K562 (cell line): Measurements from ENCODE around the gene RASSF3. TPM values are rescaled to one million over a fixed set of nuclear protein-coding genes. Genes with fewer than 3 reads are reported as not detected.

Experiments
- ATAC-seq: fragments of 200-7000 bp; cut with Tn5 transposase; 3 replicates; pipeline ENCODE4 v1.9.1; 2020; ENCODE audit warnings: moderate library complexity
- BruUV-seq: library from RNA; stranded (reverse); fragments of 400-500 nt; replicated peaks from 2 replicates; lab custom pipeline; 2021; lab: Mats Ljungman, UMichigan
- CTCF ChIA-PET: fragments of 300-600 bp; formaldehyde crosslinking; extraction: SDS; loops from one replicate; lab custom pipeline; 2021; ENCODE audit warnings: low intra/inter-chr PET ratio; lab: Yijun Ruan, JAX
- POLR2A ChIA-PET: fragments of 300-600, 350-650 bp; sonication (Branson Sonifier 250); formaldehyde crosslinking; extraction: SDS; loops from one replicate; lab custom pipeline; 2021; ENCODE audit warnings: antibody characterized with exemption, inconsistent platforms; lab: Yijun Ruan, JAX
- DNase-seq, 4 experiments: peaks; one replicate each; pipeline versions ENCODE4 v3.0.0 to v3.0.0-alpha.2; 2011 to 2018; ENCODE audit warnings: low spot score in 3 of 4, mixed read lengths in 3 of 4; ENCODE audit errors: extremely low read depth in 1 of 4
- FAIRE-seq: peaks from 2 replicates; lab custom pipeline; 2011; peaks lifted over from hg19 to GRCh38; lab: Jason Lieb, UNC
- H2AFZ ChIP-seq: 2 replicates; pipeline ENCODE4 v1.6.0; 2011; ENCODE audit warnings: low read depth, low read length, control low read depth, inconsistent platforms
- H3K27ac ChIP-seq: fragments of 200-600 bp; 3 replicates; pipeline ENCODE4 v1.8.0; 2011; ENCODE audit warnings: low read depth, mild to moderate bottlenecking, control low read depth, inconsistent platforms, low read length, moderate library complexity, mixed read lengths; ENCODE audit errors: extremely low read depth
- H3K27me3 ChIP-seq, 2 experiments: fragments of 300-600 bp in 1 of 2; 2 replicates in 1 of 2; 3 replicates in 1 of 2; pipeline versions ENCODE4 v1.6.0 to v1.8.0; 2011; ENCODE audit warnings: inconsistent platforms in 2 of 2, low read length in 2 of 2, mild to moderate bottlenecking in 1 of 2, mixed read lengths in 1 of 2, moderate library complexity in 1 of 2; ENCODE audit not compliant: control insufficient read depth in 2 of 2, insufficient read depth in 2 of 2
- H3K36me3 ChIP-seq: fragments of 300-600 bp; 3 replicates; pipeline ENCODE4 v1.8.0; 2011; ENCODE audit warnings: mild to moderate bottlenecking, low read length, inconsistent platforms; ENCODE audit not compliant: control insufficient read depth, insufficient read depth
- H3K4me1 ChIP-seq, 2 experiments: fragments of 200-600 bp in 1 of 2; replicated peaks in 1 of 2; 2 replicates in 1 of 2; 3 replicates in 1 of 2; pipeline versions ENCODE4 v1.5.1 to v1.8.0; 2011; ENCODE audit warnings: inconsistent platforms in 2 of 2, low read length in 2 of 2, mild to moderate bottlenecking in 1 of 2, mixed read lengths in 1 of 2, moderate library complexity in 1 of 2; ENCODE audit not compliant: control insufficient read depth in 2 of 2, insufficient read depth in 2 of 2
- H3K4me2 ChIP-seq: 2 replicates; pipeline ENCODE4 v1.6.1; 2011; ENCODE audit warnings: low read length, control low read depth, inconsistent platforms, mixed read lengths; ENCODE audit not compliant: insufficient read depth
- H3K4me3 ChIP-seq: fragments of 200-600 bp; sonication (generic), shearing (Covaris generic); 2 replicates; pipeline ENCODE4 v1.5.1; 2016; ENCODE audit warnings: control low read depth, inconsistent platforms
- H3K79me2 ChIP-seq: fragments of 200-600 bp; 3 replicates; pipeline ENCODE4 v1.8.0; 2011; ENCODE audit warnings: low read length, inconsistent platforms; ENCODE audit not compliant: control insufficient read depth, insufficient read depth
- H3K9ac ChIP-seq, 2 experiments: 2 replicates each; pipeline versions ENCODE4 v1.6.0 to v1.6.1; 2011; ENCODE audit warnings: low read depth in 2 of 2, low read length in 2 of 2, control low read depth in 1 of 2, inconsistent platforms in 1 of 2, mild to moderate bottlenecking in 1 of 2, mixed read lengths in 1 of 2; ENCODE audit not compliant: insufficient read depth in 1 of 2
- H3K9me1 ChIP-seq: one replicate; pipeline ENCODE4 v1.6.0; 2011; ENCODE audit warnings: inconsistent platforms, mild to moderate bottlenecking, low read length, moderate library complexity; ENCODE audit not compliant: control insufficient read depth, insufficient read depth
- H3K9me3 ChIP-seq: replicated peaks from 2 replicates; pipeline ENCODE4 v1.5.1; 2011; ENCODE audit warnings: low read depth, low read length, inconsistent platforms; ENCODE audit not compliant: control insufficient read depth, insufficient read depth
- H4K20me1 ChIP-seq: replicated peaks from 2 replicates; pipeline ENCODE4 v1.6.1; 2011; ENCODE audit warnings: low read length, inconsistent platforms, mixed read lengths; ENCODE audit not compliant: control insufficient read depth, insufficient read depth
- CBFA2T2 ChIP-seq: fragments of 450-650 bp; conservative IDR thresholded peaks from 2 replicates; pipeline ENCODE4 v1.6.1; 2017; ENCODE audit warnings: mild to moderate bottlenecking
- CCNT2 ChIP-seq: IDR thresholded peaks from 2 replicates; pipeline ENCODE4 v1.6.1; 2011; ENCODE audit warnings: borderline replicate concordance, low read depth, mild to moderate bottlenecking, moderate library complexity, mixed read lengths, low read length; ENCODE audit not compliant: insufficient read length; ENCODE audit errors: extremely low read depth
- NFYB ChIP-seq: IDR thresholded peaks from 2 replicates; pipeline ENCODE4 v1.6.1; 2011; ENCODE audit warnings: mild to moderate bottlenecking, moderate library complexity; ENCODE audit not compliant: insufficient read length; ENCODE audit errors: extremely low read depth
- POLR2G ChIP-seq: fragments of 200-400 bp; formaldehyde crosslinking; IDR thresholded peaks from 2 replicates; pipeline ENCODE4 v1.6.1; 2017; ENCODE audit warnings: low read depth, mild to moderate bottlenecking, antibody characterized with exemption, low read length, moderate library complexity
- TAF7 ChIP-seq: fragments of 450-650 bp; IDR thresholded peaks from 2 replicates; pipeline ENCODE4 v1.6.1; 2016; ENCODE audit warnings: missing genetic modification characterization, missing compliant biosample characterization
- TRIM24 ChIP-seq, 2 experiments: fragments of 450-650 bp; IDR thresholded peaks; 2 replicates each; pipeline ENCODE4 v1.6.1; 2016
- ZBTB17 ChIP-seq: fragments of 450-650 bp; formaldehyde crosslinking; IDR thresholded peaks from 2 replicates; pipeline ENCODE4 v1.4.0; 2020; ENCODE audit warnings: mild to moderate bottlenecking
- ZNF561 ChIP-seq: fragments of 450-650 bp; formaldehyde crosslinking; conservative IDR thresholded peaks from 2 replicates; pipeline ENCODE4 v1.4.0; 2020; ENCODE audit warnings: mild to moderate bottlenecking, moderate library complexity
- WGBS: fragments of 100-300 bp; shearing (Covaris generic); methylation state at CpG from one replicate; pipeline ENCODE4 v1.1.6; 2016; ENCODE audit warnings: low coverage, mixed read lengths; ENCODE audit not compliant: insufficient coverage; ENCODE audit errors: missing lambda C conversion rate; 5-methylcytosine and 5-hydroxymethylcytosine counted together
- in situ Hi-C: fragments of 300-500 bp; cut with MboI; formaldehyde crosslinking; loops from 4 replicates; pipeline ENCODE4 v1.15.0; 2018; ENCODE audit warnings: inconsistent platforms, mixed read lengths
- intact Hi-C: fragments of 100-400 bp; cut with micrococcal nuclease; formaldehyde crosslinking; loops from 2 replicates; pipeline ENCODE4 v1.14.2; 2022
- polyA plus RNA-seq, 8 experiments: library from polyadenylated mRNA; depleted of rRNA in 4 of 8; stranded (reverse) in 5 of 8; unstranded in 3 of 8; fragments of >200 nt; fragmentation: Nextera tagmentation in 2 of 8; fragmentation: Illumina TruSeq in 1 of 8; extraction: Ambion mirVana in 2 of 8; extraction: Trizol in 1 of 8; gene quantifications; 2 replicates each; pipeline versions ENCODE4 v1.2.1 to v1.2.3, GENCODE V29; 2011 to 2014; ENCODE audit warnings: inconsistent platforms in 1 of 8, missing spikeins in 1 of 8
- total RNA-seq, 7 experiments: library from RNA; depleted of rRNA in 6 of 7; stranded (reverse); fragments of >200 nt in 6 of 7; fragmentation: Illumina TruSeq in 2 of 7; extraction: Trizol in 2 of 7; gene quantifications; 2 replicates each; pipeline versions ENCODE4 v1.2.1 to v1.2.3, GENCODE V29; 2011 to 2021; ENCODE audit warnings: low replicate concordance in 1 of 7
- TF ChIP-seq, protein P1 (sequence below), 2 experiments: fragments of 250-450 bp in 1 of 2; fragments of 450-650 bp in 1 of 2; sonication (Bioruptor Pico) in 1 of 2; IDR thresholded peaks; 2 replicates each; pipeline versions ENCODE4 v1.6.1 to v1.8.0; 2016 to 2021; ENCODE audit warnings: mild to moderate bottlenecking in 2 of 2, moderate library complexity in 2 of 2, missing compliant biosample characterization in 1 of 2, missing genetic modification characterization in 1 of 2
- TF ChIP-seq, protein P2 (sequence below): sonication (generic); formaldehyde crosslinking; IDR thresholded peaks from 2 replicates; pipeline ENCODE4 v1.8.1; 2023; ENCODE audit warnings: missing genetic modification reagents, mild to moderate bottlenecking, borderline replicate concordance
- TF ChIP-seq, protein P3 (sequence below): fragments of 250-450 bp; sonication (Bioruptor Pico); IDR thresholded peaks from 2 replicates; pipeline ENCODE4 v1.8.0; 2021; ENCODE audit warnings: mild to moderate bottlenecking, moderate library complexity

Gene RASSF3
- total and polyA plus RNA-seq, 9 of the 15 experiments (the other 6 are each of a cell fraction or from before 2014, with no cell fraction given), result 3.7 to 39.2 (median 20.2) TPM

DNA sequence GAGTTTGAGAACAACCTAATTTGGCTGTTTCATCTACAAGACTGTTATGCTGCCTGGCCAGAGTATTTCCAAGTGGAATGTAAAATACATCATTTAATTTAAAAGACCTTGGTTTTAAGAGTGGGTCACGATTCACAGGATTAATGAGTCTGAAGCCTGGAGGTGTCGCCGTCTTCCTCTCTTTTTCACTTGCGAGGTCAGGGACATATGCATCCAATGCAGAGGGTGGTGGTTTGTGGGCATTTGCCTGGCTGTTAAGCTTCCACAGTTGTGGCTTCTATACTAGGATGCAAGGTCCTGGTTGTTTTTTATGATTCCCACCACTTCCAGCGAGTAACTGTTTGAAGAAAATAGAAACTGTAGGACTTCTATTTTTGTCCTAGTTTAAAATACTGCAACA, 22.8 kb upstream of the RASSF3 start (continued):
- TF ChIP-seq TAF7 (tag) (no peak), ZBTB17 (CRISPR knock-in tag) (no peak)
- TF ChIP-seq, all 486 proteins: peak for 5

DNA sequence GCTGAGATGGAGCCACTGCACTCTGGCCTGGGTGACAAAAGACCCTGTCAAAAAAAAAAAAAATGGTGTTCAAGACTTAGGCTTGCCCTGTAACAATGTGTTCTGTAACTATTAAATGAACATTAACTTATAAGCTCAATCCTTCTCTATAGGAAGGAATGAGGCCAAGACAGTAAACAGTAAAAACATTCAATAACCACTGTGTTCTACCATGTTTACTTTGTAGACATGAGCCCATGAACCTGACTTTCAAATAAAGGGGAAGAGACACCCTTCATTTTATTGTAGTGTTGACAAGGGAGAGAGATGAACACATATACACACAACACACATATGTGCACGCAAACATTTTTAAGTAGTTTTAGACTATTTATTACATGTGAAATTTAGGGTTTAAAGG, 20.1 kb upstream of the RASSF3 start:
- H3K4me2 ChIP-seq, result no peak overlapping the region
- no peak for ATAC-seq
- intact Hi-C loops, result no loop called here
- no peaks in the 10 kb centered on the region for H3K9me3 ChIP-seq
- ChIA-PET POLR2A (interaction anchor here (0.8 kb wide), 1 partner anchor 905 kb away, joined by 5 read pairs; no protein-coding TSS in a partner anchor), CTCF (no interaction called here)
- no peak overlapping the region for H3K4me3 ChIP-seq
- H3K4me1 ChIP-seq, result no peaks in the 10 kb centered on the region
- H3K79me2 ChIP-seq, result no peaks in the 10 kb centered on the region
- H3K9ac ChIP-seq, result no peak overlapping the region
- 50% methylated on average over 1 of the region's 1 CpG for WGBS
- no TSS peak for BruUV-seq
- H2AFZ ChIP-seq, result no peak overlapping the region
- no peak for DNase-seq
- in situ Hi-C loops, result no loop called here
- H3K27ac ChIP-seq, result no peak overlapping the region
- H3K36me3 ChIP-seq, result no peaks in the 10 kb centered on the region
- no peaks in the 10 kb centered on the region for H3K27me3 ChIP-seq
- H4K20me1 ChIP-seq, result no peaks in the 10 kb centered on the region
- no peaks in the 10 kb centered on the region for H3K9me1 ChIP-seq
- no peak for FAIRE-seq
- TF ChIP-seq TRIM24 (IDR thresholded peaks at IDR 0.05) (no peak), ZNF561 (CRISPR knock-in tag) (no peak), CCNT2 (no peak), NFYB (no peak), POLR2G (no peak), CBFA2T2 (no peak)
- TF ChIP-seq, protein P1, sequence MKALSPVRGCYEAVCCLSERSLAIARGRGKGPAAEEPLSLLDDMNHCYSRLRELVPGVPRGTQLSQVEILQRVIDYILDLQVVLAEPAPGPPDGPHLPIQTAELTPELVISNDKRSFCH (CRISPR knock-in tag; IDR thresholded peaks at IDR 0.05), result no peak
- TF ChIP-seq, protein P1 (tag; IDR thresholded peaks at IDR 0.05), result no peak
- TF ChIP-seq, protein P2, sequence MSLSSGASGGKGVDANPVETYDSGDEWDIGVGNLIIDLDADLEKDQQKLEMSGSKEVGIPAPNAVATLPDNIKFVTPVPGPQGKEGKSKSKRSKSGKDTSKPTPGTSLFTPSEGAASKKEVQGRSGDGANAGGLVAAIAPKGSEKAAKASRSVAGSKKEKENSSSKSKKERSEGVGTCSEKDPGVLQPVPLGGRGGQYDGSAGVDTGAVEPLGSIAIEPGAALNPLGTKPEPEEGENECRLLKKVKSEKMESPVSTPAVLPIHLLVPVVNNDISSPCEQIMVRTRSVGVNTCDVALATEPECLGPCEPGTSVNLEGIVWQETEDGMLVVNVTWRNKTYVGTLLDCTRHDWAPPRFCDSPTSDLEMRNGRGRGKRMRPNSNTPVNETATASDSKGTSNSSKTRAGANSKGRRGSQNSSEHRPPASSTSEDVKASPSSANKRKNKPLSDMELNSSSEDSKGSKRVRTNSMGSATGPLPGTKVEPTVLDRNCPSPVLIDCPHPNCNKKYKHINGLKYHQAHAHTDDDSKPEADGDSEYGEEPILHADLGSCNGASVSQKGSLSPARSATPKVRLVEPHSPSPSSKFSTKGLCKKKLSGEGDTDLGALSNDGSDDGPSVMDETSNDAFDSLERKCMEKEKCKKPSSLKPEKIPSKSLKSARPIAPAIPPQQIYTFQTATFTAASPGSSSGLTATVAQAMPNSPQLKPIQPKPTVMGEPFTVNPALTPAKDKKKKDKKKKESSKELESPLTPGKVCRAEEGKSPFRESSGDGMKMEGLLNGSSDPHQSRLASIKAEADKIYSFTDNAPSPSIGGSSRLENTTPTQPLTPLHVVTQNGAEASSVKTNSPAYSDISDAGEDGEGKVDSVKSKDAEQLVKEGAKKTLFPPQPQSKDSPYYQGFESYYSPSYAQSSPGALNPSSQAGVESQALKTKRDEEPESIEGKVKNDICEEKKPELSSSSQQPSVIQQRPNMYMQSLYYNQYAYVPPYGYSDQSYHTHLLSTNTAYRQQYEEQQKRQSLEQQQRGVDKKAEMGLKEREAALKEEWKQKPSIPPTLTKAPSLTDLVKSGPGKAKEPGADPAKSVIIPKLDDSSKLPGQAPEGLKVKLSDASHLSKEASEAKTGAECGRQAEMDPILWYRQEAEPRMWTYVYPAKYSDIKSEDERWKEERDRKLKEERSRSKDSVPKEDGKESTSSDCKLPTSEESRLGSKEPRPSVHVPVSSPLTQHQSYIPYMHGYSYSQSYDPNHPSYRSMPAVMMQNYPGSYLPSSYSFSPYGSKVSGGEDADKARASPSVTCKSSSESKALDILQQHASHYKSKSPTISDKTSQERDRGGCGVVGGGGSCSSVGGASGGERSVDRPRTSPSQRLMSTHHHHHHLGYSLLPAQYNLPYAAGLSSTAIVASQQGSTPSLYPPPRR (CRISPR knock-in tag), result no peak
- TF ChIP-seq, protein P3, sequence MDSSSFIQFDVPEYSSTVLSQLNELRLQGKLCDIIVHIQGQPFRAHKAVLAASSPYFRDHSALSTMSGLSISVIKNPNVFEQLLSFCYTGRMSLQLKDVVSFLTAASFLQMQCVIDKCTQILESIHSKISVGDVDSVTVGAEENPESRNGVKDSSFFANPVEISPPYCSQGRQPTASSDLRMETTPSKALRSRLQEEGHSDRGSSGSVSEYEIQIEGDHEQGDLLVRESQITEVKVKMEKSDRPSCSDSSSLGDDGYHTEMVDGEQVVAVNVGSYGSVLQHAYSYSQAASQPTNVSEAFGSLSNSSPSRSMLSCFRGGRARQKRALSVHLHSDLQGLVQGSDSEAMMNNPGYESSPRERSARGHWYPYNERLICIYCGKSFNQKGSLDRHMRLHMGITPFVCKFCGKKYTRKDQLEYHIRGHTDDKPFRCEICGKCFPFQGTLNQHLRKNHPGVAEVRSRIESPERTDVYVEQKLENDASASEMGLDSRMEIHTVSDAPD (CRISPR knock-in tag), result no peak
